A204.1 (cell line): ENCODE data around the gene TLCD2.
"Not testable (repeated sequence)": the region's sequence is repeated elsewhere in the genome, so short reads cannot be mapped to it uniquely, and the experiment has no call there.

Experiments used
- FAIRE-seq: peaks from 2 replicates; lab custom pipeline; 2012; peaks lifted over from hg19 to GRCh38; lab: Jason Lieb, UNC

Gene TLCD2

DNA sequence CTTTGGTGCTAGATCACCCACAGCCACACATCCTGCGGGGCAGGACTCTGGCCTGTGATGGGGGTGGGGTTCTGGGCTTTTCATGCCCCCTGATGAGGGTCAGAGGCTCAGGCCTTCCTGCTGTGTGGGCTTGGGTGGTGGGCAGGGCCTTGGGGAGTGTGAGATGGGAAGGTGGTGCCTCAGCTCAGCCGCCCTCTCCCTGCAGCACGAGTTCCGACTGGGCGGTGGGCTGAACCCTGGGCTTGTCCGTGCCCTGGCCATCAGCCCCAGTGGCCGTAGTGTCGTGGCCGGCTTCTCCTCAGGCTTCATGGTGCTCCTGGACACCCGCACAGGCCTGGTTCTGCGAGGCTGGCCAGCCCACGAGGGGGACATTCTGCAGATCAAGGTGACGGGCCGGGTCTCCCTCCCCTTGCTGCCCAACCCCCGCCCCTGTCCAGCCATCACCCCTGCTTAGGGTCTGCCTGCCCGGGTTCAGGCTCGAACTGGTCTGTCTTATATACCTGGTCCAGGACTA, 25.7 kb upstream of the TLCD2 start:
- FAIRE-seq = no peak

- no peak for FAIRE-seq
Measured at GRCh38 chr17:1735418-1735817, 25.2 kb upstream of the TLCD2 start.

DNA sequence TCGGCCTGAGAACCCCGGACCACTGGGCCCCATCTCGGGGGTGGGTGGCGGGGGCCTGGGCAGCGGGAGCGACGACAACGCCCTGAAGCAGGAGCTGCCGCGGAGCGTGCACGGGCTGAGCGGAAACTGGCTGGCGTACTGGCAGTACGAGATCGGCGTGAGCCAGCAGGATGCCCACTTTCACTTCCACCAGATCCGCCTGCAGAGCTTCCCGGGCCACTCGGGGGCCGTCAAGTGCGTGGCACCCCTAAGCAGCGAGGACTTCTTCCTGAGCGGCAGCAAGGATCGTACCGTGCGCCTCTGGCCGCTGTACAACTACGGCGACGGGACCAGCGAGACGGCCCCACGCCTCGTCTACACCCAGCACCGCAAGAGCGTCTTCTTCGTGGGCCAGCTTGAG, 23.6 kb upstream of the TLCD2 start:
- FAIRE-seq = no peak

- no peak for FAIRE-seq
Measured at GRCh38 chr17:1732833-1733321, 22.7 kb upstream of the TLCD2 start.

GRCh38 chr17:1732241-1732832, 22.2 kb upstream of the TLCD2 start:
- no peak for FAIRE-seq

DNA sequence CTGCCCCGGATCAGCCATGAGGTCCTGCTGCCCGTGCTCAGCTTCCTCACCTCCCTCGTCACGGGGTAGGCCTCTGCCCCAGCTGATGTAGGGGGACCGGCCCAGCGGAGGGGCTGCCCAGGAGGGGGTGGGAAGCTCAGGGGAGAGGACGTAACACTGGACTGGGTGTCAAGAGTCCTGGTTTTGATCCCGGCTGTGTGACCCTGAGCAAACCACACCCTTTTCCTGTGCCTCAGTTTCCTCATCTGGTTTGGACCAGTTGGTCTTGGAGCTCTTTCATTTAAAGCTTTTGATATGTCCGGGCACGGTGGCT, 21.0 kb upstream of the TLCD2 start:
- FAIRE-seq = no peak

DNA sequence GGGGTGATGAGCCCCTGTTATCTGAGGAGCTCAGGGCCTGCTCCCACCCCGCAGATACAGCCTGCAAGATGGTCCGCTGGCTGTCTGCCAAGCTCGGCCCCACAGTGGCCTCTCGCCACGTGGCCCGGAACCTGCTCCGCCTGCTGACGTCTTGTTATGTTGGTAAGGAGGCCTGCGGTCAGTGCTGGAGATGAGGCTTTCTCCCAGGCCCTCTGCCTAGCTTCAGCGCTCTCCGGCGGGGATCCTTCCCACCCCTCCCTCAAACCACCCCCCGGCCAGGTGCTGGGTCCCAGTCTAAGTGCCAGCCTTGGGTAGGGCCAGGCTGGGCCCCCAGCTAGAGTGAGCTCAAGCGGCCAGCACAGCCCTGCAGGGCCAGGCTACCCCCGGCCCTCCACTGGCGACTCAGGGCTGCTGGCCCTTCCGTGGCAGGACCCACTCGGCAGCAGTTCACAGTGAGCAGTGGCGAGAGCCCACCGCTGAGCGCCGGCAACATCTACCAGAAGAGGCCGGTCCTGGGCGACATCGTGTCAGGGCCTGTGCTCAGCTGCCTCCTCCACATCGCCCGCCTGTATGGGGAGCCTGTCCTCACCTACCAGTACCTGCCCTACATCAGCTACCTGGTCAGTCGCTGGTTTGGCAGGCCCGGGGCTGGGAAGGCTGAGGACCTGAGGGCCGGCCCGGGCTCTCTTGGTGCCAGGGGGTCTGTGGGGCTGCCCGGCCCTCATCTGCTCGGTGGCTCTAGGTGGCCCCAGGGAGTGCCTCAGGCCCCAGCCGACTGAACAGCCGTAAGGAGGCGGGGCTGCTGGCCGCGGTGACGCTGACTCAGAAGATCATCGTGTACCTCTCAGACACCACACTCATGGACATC, 20.4 kb upstream of the TLCD2 start:
- FAIRE-seq = no peak

- FAIRE-seq = no peak
Measured at GRCh38 chr17:1729966-1730325, 19.8 kb upstream of the TLCD2 start.

- FAIRE-seq = no peak
Measured at GRCh38 chr17:1727876-1728630, 17.9 kb upstream of the TLCD2 start.

- no peak for FAIRE-seq
Measured at GRCh38 chr17:1727258-1727789, 17.1 kb upstream of the TLCD2 start.

GRCh38 chr17:1726626-1727257, 16.6 kb upstream of the TLCD2 start:
- FAIRE-seq = no peak

DNA sequence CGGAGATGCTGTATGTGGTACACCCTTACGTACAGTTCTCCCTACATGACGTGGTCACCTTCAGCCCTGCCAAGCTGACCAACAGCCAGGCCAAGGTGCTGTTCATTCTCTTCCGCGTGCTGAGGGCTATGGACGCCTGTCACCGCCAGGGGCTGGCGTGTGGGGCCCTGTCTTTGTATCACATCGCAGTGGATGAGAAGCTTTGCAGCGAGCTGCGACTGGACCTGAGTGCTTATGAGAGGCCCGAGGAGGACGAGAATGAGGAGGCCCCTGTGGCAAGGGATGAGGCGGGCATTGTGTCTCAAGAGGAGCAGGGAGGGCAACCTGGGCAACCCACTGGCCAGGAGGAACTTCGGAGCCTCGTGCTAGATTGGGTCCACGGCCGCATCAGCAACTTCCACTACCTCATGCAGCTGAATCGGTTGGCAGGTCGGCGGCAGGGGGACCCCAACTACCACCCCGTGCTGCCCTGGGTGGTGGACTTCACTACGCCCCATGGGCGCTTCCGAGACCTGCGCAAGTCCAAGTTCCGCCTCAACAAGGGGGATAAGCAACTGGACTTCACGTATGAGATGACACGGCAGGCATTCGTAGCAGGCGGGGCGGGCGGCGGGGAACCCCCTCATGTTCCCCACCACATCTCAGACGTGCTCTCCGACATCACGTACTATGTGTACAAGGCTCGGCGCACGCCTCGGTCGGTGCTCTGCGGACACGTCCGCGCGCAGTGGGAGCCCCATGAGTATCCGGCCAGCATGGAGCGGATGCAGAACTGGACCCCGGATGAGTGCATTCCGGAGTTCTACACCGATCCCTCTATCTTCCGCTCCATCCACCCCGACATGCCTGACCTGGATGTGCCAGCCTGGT, 15.7 kb upstream of the TLCD2 start:
- no peak for FAIRE-seq

DNA sequence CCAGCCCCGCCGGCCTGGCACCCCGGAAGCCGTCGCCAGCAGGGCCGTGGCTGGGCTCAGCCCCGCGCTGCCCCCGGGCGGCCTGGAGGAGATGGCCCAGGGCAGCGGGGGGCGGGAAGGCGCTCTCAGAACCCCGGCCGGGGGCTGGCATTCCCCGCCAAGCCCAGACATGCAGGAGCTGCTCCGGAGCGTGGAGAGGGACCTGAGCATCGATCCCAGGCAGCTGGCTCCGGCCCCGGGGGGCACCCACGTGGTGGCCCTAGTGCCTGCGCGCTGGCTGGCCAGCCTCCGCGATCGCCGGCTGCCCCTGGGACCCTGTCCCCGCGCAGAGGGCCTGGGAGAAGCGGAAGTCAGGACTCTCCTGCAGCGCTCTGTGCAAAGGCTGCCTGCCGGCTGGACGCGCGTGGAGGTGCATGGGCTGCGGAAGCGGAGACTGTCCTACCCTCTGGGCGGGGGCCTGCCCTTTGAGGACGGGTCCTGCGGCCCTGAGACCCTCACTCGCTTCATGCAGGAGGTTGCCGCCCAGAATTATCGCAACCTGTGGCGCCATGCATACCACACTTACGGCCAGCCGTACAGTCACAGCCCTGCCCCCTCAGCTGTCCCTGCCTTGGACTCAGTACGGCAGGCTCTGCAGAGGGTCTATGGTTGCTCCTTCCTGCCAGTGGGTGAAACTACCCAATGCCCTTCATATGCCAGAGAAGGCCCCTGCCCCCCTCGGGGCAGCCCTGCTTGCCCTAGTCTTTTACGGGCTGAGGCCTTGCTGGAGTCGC, 14.9 kb upstream of the TLCD2 start:
- no peak for FAIRE-seq

DNA sequence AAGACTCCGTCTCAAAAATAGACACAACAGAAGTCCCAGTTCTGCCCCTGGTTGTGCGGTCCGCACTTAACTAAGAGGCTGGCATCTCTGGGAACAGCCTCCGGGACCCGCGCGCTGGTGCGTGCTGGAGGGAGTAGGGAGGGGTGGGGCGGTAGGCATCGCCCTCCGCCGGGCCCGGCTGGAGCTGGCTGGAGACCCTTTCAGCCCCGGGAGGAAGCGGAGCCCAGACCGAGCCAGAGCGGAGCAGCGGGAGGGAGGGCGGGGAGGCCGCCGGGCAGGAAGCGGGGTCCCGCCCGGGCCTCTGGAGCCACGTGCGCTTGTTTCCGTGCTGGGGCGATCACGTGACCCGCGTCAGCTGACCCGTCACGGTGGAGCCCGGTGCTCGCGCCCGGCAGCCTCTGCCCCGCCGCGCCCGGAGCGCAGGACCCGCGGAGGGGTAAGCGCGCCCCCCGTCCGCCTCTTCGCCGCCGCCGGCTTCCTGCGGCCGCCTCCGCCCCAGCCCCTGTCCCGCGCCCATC, 14.2 kb upstream of the TLCD2 start, which contains the start of gene WDR81:
Gene WDR81, plus strand, starts transcription at position 354 of the 518 bp plus-strand sequence. CDS start 256 bp downstream, outside the sequence.
- FAIRE-seq = no peak

- FAIRE-seq = not testable (repeated sequence)
Measured at GRCh38 chr17:1722022-1722421, 11.8 kb upstream of the TLCD2 start.

DNA sequence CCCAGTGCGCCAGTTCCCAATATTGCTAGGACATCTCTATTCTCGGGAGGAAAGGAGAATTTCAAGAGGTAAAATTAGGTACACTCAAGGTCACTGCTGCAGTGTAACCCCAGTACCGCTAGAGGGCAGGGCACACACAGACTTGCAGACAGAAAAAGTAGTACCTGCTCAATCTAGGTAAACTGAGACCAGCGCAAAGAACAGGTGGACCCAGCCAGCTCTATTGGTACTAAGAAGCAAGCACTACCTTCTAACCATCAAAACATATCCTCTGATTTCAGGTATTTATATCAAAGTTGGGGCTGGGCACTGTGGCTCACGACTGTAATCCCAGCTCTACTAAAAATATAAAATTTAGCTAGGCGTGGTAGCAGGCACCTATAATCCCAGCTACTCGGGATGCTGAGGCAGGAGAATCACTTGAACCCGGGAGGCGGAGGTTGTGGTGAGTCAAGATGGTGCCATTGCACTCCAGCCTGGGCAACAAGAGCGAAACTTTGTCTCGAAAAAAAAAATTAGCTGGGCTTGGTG, 10.7 kb upstream of the TLCD2 start:
- FAIRE-seq = no peak

- no peak for FAIRE-seq
Measured at GRCh38 chr17:1718362-1719165, 8.4 kb upstream of the TLCD2 start.

- peak; percentile 99 for FAIRE-seq
Measured at GRCh38 chr17:1716912-1717695, 6.9 kb upstream of the TLCD2 start.
